Left renal cortex interstitium (tissue), 4 donors: Measurements from ENCODE around the gene CNTN1. TPM values are rescaled to one million over a fixed set of nuclear protein-coding genes. Genes with fewer than 3 reads are reported as not detected.
"Not testable (repeated sequence)": the region's sequence is repeated elsewhere in the genome, so short reads cannot be mapped to it uniquely, and the experiment has no call there.

ENCODE experiments used
- DNase-seq, 4 donors: peaks; one replicate each; pipeline ENCODE4 v3.0.0-alpha.2; 2013; ENCODE audit warnings: low read depth in 4 of 4, low spot score in 2 of 4, missing footprints in 1 of 4
- polyA plus RNA-seq, 4 donors: library from polyadenylated mRNA; unstranded; fragments of 120-200 nt; gene quantifications; one replicate each; pipeline ENCODE4 v1.2.1, GENCODE V29; 2013; ENCODE audit not compliant: insufficient read length in 4 of 4

Gene CNTN1
- polyA plus RNA-seq, 4 donors = 29.4 to 68.1 (median 50.4) TPM

DNA sequence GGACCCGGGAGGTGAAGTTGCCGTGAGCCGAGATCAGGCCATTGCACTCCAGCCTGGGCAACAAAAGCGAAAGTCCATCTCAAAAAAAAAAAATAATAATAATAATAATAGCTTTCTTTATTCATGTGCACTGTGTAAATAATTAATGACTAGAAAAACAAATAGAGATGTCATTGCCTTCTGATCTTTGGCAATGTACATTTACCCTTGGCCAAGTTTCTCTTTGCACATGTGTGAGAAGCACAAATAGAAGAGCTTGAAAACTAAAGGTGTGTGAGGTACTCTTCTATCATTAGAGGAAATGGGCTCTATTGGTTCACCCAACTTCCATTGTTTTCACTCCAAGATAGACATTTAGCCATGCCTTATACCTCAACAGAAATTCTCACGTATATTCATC, 325.8 kb downstream of the CNTN1 start:
- DNase-seq = no peak

DNA sequence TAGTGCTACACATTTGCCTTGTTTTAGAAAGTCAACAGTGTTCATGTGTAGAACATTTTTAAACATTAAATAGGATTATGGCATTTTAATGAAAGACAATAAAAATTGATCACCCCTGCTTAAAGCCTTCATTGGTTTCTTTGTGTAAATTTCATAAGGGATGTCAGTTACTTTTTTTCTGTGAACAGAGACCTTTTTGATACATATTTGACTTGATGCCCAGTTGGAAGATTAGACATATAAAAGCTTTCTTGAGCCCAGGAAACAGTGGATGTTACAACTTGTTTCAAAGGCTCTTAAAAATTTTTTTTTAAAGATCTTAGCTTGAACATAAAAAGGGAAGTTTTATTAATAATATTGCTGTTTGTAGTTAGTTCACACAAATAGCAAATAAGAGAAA, 327.2 kb downstream of the CNTN1 start:
- no peak for DNase-seq

DNA sequence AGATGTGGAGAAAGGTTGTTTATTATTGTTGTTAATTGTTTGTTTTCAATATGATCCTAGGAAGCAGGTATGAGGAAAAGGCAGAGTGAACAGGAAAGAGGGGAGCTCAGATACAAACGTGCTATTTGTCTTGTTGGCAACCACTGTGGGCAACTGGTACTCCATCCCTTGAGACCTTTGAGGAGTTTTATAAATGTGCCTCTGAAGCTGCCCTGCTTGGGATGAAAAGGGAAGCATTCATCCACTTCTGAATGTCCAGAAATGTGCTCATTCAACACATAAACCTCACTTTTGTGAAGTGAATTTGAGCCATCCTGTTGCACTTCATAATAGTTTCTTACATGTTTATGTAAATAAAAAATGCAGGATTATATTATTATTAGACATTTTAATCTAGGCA, 331.6 kb downstream of the CNTN1 start:
- DNase-seq = no peak

DNA sequence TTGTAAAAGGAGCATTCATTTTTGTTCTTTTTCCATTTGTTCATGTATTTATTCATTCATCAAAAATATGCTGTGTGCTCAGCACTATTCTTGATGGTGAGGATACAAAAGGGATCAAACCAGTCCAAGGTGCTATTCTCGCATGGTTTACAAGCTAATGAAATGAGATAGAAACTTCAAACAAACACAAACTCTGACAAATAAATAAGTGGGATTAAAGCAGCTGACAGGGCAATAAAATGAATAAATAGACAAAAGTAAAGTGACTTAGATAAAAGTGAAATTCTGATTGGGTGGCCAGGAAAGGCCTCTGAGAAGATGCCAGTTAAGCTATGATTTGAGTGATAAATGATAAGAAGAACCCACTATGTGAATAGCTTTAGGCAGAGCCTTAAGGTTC, 333.9 kb downstream of the CNTN1 start:
- DNase-seq = no peak

DNA sequence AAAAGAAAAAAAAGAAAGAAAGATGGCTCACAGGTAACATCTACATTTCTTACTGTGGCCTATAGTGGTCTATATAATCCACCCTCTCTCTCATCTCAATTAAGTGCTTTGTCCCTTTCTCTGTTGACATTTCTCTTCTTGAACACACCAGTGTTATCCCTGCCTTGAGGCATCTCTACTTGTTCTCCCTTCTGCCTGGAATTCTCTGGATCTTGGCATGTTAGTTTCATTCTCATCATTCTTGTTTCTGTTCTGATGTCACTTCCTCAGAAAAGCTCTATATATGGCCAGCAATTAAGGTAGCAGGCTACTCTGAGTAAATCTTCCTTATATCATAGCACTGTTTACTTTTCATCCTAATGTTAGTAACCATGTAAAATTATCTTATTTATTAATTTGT, 340.1 kb downstream of the CNTN1 start:
- no peak for DNase-seq

DNA sequence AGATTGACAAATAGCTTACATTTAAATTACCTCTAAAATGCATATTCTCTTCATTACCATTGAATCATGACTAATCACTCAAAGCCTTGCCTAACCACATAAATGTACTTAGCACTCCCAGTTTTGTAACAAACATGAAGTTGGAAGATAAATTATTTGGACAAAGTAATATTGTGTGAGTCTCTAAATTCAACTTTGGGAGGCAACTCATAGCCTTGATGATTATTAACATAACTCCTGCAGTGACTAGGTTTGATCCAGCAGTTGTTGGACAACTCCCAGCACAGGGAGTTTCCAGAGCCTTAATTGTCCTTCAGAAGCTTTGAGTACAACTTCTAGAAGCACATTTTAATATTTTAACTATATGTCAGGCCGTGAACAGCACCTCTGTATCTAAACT, 342.4 kb downstream of the CNTN1 start:
- no peak for DNase-seq

DNA sequence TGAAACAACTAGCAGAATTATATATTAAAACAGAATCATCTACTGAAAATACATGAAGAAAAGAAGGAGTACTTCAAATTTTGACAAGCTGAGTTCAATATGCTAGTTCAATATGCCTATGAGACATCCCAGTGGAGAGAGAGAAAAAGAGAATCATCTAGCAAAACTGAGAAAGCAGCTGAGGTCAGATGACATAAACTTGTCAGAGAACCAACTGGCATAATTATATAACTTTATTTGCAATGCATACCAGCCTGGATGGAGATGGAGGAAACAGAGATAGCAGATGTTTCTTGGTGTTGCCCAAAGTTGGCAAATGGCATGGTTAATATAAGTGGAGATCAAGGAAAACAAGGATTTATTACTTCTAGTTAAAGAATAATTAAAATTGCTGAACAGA, 347.2 kb downstream of the CNTN1 start:
- no peak for DNase-seq

DNA sequence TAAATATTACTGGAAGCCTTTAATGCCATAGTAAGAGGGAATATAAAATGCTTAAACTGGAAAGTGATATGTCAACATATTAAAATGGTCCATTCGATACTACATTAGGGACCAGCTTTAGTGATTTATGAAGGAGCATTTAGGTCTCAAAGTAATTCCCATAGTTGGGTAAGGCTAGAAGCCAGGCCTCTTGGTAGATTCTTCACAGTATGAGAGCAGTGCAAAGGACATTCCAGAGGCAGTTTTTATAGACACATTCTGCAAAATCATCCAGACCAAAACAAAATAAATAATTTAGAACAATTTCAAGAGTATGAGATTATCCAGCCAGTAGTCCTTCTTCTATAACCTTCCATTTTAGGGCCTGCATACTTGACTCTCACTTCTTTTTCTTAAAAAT, 353.3 kb downstream of the CNTN1 start:
- DNase-seq = peak in 1 of 4 donors; percentile 3

DNA sequence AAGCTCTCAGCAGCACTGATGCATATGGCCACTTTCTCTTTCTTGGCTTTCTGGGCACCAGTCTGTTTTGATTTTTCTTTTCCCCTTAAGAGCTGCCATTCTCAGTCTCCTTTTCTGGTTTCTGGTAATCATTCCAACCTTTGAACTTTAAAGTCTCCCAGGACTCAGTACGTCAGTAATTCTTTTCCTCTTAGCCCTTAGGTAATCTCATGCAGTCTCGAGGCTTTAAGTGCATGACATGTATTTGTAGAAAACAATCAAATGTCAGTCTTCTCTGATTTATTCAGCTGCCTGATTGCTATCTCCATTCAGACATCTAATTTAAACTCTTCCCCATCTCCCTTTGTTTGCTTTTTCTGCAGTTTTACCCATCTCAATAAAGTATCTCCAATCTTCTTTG, 356.8 kb downstream of the CNTN1 start:
- DNase-seq = no peak

DNA sequence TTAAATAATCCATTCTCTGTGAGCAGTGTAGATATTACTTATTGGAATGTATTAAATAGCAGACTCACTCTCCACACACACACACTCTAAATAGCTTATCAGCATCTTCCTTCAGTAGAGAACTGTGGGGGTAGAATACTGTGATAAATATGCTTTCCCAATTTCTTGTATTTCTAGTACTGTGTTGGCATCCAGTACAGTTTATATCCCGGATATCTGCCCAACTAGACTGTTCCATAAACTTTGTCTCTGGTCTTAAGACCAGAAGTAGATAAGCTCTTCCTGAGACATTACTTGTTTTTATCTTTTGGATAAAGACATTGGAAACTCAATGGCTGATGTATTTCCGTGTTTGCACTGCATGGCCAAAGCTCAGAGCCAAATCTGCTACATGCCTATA, 359.7 kb downstream of the CNTN1 start:
- no peak for DNase-seq

DNA sequence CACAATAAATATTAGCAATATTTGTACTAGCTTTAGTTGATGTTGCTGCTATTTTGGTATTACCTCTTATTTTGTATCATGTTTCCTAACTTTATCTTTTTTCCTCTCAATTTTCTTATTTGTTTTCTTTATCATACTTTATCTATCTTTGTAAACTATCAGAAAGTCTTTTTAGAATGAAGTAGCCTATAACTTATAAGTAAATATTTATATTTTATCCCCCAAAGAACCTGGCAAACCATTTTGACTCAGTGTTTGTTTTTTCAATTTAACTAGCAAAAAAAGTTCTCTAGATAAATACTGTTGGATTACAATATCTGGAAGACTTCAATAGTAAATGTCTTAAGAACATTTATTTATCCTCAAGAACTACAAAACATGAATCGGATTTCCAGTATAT, 360.2 kb downstream of the CNTN1 start:
- DNase-seq = no peak

DNA sequence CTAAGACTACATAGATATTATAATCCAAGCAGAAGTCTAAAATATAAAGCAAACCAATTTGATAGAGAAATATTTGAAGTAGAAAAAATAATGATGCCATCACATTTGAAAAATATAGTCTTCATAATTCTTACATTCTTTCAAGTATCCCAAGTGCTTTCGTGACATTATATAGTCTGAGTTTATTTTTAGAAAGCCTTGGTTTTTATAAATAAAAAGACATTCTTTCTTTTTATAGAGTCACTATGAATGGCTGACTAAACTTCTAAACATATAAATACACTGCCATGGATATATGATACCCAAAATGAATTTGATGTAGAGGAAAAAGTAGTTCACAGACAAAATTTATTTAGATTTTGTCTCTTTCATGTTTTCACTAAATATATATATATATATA, 360.8 kb downstream of the CNTN1 start:
- DNase-seq = no peak

DNA sequence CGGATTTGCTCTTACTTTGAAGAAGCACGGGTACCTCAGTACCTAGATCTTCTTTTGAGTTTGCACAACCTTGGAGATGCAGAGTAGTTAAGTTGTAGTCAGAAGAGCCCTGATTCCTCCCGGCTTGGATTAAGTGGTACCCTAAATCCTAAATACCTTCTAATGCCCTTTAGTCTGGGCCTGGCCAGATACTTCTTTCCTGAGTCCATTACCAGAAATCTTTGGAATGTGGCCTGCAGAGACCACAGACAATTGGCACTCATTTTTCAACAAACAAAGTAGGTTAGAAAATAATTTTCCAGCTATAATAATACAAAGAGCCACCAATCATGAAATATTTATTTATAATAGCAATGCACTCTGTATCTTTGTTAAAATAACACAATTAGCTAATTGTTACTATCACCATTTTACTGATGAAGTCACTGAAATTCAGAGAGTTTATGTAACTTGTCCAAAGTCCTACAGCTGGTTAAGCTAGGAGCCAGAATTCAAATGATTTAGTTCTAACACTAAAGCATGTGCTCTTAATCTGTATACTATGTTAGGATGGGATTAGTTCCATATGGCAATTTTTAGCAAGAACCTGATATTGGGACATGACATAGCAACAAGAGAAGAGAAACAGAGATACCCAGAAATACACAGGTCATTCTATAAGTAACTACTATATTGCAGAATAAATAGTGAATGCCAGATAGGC, 363.8 kb downstream of the CNTN1 start:
- no peak for DNase-seq

DNA sequence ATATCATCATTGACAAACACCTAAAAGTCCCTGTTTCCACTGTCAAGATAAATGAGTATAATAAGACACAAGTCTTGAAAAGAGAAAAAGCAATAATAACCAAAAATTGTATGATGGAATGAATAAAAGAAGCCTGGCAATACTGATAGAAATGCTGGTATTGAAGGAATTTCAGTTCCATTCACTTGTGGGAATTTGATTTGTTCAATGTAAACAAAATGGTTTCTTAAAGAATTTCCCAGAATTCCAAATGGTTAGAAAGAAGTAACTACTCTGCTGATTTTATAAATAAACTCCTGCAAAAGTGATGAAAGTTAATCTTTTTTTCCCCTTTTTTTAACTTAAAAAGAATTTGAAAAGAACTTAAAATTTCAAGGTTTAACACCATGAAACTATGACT, 366.0 kb downstream of the CNTN1 start:
- no peak for DNase-seq

DNA sequence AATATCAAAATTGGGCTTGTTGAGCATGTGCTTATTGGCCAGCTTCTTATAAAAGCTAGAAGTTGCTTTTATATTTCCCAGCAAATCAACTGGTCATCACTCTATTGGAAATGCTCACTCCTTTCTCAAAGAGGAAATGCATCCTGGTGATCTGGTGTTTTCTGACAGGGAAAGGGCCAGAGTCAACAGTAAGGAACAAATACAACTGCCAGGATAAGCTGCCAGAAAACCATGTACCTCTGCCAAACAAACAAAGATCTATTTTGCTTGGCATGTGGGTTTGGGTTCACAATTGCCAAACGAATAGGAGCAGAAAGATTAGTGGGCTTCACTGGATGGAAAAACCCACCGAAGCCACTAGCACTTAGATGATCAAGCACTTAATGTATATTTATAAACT, 369.0 kb downstream of the CNTN1 start:
- no peak for DNase-seq

DNA sequence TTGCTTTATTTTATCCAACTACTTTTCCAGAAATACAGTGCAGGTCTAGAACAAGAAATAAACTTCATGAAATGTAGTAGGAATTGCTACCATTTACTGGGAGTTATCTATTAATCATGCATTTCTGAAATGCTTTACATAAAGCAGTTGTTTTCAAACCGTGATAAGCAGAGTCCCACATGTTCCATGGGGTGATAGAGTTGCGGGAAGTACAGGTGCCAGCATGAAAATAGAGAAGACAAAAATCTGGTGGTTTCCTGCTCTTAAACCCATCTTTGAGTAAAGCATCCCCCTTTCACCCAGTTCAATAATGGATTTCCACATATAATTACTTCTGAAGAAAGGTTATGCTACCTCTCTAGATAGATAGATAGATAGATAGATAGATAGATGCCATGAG, 372.2 kb downstream of the CNTN1 start:
- DNase-seq = no peak

DNA sequence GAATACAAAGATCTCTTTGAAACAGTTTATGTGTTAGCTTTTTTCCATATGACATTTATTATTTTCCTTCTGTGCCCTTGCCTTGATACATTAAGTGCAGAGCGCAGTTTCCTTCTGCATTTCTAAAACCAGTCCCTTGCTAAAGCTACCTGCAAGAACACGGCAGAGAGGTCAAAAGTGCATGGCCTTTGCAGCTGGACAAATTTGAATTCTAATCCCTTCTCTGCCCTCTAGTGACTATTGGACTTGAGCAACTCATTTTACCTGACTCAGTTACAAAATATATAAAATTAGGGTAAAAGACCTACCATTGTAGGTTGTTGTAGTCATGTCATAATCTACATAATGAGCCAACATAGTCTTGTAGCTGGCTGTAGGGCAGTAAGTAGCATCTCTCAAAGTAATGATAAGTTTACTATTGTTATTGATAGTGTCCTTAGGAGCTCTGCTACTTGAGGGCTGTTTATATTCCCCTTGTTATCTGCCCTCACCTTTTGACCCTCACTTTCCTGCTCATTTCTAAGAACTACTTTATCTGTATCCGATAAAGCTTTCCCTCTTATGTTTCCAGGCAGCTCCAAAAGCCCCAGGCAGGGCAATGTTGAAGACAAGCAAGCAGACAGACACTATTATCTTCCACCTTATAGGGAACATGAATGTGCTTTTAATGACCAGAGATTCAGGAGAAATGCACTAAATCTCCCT, 375.9 kb downstream of the CNTN1 start:
- DNase-seq = no peak

DNA sequence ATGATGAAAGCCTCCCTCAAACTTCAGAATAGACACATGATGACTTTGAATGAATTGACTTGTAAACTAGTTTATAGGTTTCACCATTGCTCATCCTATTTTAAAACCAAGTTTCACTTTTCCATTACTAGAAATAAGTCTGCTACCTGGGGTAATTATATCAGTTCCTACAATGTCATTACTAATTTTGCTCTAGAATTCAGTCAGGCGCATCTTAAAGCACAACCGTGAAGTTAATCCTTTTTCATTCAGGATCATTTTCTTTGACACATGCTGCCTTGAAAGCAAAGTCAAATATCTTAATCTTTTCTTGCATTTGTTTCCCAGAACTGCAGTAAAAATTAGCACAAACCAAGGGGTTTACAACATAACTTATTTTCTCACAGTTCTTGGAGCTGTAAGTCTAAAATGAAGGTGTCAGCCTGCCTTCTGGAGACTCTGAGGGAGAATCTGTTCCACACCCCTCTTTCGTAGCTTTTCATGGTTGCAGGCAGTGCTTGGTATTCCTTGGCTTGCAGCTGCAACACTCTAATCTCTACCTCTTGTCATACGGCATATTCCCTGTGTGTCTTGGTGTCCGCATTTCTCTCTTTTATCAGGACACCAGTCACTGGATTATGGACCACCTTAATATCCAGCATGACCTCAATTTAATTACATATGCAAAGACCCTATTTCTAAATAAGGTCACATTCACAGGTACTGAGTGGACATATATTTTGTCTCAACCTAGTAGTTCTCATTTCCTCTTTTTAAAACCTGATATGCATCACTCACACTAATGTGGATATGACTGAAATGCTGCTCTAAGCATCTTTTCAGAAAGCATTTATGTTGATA, 381.6 kb downstream of the CNTN1 start:
- DNase-seq = no peak

DNA sequence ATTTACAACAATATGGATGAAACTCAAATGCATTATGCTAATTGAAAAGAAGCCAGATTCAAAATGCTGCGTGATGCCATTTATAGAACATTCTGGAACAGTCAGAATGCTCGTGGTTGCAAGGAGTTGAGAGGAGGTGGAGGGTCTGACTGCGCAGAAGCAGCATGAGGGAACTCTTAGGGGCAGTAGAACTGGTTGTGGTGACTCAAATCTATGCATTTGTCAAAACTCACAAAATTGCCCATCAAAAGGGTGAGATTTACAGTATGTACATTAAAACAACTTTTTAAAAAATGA, 382.2 kb downstream of the CNTN1 start:
- no peak for DNase-seq

DNA sequence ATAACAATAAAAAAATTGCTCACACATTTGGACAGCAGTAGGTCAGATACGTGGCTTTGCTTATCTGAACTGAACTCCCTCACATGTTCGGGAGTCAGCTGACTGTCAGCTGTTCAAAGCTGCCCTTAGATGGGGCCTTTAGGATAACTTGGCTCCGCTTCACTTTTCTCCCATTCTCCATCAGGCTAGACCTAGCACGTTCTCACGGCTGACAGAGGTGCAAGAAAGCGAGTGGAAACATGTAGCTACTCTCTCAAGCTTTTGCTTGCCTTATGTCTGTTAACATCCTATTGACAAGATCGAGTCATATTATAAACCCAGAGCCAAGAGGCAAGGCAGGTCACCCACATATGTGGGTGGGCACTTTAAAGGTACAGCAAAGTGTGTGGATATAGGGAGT, 383.9 kb downstream of the CNTN1 start:
- DNase-seq = no peak

DNA sequence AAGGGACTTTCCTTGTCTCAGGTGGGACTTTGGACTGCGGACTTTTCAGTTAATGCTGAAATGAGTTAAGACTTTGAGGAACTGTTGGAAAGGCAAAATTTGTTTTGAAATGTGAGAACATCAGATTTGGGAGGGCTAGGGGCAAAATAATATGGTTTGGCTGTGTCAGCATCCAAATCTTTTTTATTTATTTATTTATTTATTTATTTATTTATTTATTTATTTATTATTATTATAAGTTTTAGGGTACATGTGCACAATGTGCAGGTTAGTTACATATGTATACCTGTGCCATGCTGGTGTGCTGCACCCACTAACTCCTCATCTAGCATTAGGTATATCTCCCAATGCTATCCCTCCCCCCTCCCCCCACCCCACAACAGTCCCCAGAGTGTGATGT, 389.0 kb downstream of the CNTN1 start:
- not testable (repeated sequence) for DNase-seq

DNA sequence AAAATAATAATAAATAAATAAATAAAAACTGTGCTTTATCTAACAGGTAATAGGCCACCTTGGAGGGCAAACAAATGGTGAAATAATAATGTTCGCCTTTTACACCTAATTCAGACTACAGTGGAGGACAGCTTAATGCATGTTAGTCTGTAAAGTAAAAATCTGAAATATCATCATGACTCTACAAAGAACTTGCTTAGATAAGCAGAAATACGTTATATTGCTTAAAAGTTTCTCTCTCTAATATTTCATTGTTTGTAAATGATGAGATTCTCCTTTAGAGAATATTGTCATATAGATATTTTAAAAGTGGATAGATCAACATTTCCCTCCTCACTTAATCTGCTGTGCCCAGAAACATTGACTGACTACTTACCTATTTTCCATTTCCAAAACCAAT, 397.2 kb downstream of the CNTN1 start:
- no peak for DNase-seq
